Neural cell (in vitro differentiated cells): Measurements from ENCODE around the gene FOXO1.

Source experiments
- EZH2 ChIP-seq: fragments of 200-600, 300-800 bp; shearing (Covaris generic), sonication (generic); IDR thresholded peaks from 2 replicates; pipeline ENCODE4 v1.6.1; 2014; ENCODE audit warnings: antibody characterized with exemption, low read length, borderline replicate concordance, mild to moderate bottlenecking; ENCODE audit not compliant: insufficient read depth, poor library complexity, severe bottlenecking
- POLR2AphosphoS5 ChIP-seq: IDR thresholded peaks from 2 replicates; pipeline ENCODE4 v1.6.1; 2012

DNA sequence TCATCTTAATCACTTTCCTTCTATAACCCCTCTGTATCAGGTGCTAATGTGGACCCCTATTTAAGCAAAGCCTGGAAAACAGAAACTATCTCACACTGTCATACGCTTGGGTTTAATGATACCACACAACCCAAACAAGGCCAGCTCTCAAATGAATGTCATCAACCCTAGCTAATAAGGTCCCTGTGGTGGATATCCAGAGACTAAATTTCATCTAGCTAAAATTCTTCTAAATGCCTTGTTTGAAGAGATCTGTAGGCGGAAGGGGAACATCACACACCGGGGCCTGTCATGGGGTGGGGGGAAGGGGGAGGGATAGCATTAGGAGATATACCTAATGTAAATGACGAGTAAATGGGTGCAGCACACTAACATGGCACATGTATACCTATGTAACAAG lies 95.5 kb downstream of the FOXO1 start:
- TF ChIP-seq POLR2AphosphoS5 (no peak), EZH2 (no peak)
